C4-2B (cell line): Measurements from ENCODE around the gene FGF12.

Source experiments
- CTCF ChIP-seq: fragments of 450-650 bp; conservative IDR thresholded peaks from 2 replicates; pipeline ENCODE4 v1.5.1; 2017; ENCODE audit warnings: mild to moderate bottlenecking
- ZFX ChIP-seq: fragments of 450-650 bp; IDR thresholded peaks from 2 replicates; pipeline ENCODE4 v1.6.1; 2017

DNA sequence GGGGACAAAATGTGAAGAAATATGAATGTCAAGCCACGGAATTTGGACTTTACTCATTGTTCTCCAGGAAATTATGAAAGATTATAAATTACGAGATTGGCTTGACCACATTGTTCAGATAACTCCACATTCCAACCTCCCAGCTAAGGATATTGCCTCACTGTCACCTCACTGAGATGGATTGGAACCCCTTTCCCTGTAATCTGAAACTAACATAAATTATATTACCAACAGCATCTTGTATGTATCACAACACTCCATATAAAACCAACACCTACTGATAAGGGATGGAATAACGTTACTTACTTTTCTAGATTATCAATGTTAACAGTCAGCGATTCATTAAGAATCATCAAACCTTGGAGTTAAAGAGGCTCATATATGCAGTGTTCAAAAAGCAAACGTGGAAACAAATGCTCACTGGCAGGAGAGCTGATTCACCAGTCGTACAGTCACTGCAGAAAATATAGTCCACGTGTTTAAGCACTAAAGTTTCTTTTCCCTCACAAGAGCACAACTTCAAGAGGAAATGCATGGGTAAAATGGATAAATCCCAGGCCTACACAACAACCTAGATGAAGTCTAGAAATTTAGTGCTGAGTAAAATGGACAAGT, 451.5 kb downstream of the FGF12 start:
- TF ChIP-seq CTCF (no peak), ZFX (no peak)
